Epidermal melanocyte (primary cell): ENCODE results near the gene ANO6.

Experiments
- DNase-seq: peaks from one replicate; pipeline ENCODE4 v3.0.0; 2011; ENCODE audit warnings: low spot score; ENCODE audit not compliant: insufficient read length

Gene ANO6

DNA sequence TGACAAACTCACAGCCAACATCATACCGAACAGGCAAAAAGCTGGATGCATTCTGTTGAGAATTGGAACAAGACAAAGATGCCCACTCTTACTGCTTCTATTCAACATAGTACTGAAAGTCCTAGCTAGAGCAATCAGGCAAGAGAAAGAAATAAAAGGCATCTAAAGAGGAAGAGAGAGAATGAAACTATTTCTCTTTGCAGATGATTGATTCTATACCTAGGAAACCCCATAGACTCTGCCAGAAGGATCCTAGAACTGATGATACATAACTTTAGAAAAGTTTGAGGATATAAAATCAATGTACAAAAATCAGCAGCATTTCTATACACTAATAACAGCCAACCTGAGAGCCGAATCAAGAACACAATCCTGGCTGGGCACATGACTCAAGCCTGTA lies 6.1 kb upstream of the ANO6 start:
- DNase-seq, result no peak

DNA sequence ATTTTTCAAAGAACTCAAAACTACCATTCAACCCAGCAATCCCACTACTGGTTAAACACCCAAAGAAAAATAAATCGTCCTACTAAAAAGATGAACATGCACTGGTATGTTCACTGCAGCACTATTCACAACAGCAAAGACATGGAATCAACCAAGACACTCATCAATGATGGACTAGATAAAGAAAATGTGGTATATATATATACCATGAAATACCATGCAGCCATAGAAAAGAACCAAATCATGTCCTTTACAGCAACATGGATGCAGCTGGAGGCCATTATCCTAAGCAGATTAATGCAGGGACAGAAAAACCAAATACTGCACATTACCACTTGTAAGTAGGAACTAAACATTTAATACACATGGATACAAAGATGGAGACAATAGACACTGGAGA lies 3.8 kb upstream of the ANO6 start:
- no peak for DNase-seq

DNA sequence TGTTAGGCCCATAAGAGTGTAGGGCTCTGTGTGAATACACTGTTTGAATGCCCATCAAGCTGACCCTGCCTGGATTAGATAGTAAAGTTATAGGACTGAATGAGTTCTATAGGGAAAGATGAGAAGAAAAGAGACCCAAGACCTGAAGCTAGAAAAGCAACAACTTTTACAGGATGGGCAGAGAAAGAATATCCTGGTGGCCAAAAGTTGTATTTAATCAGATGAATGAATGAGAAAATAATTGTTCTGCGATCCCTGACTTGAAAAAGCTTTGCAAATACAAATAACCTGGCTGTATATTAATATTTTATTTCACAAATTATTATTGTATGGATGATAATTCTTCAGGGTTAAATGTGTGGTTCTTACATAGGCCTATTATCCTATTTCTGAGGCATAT lies 2.8 kb upstream of the ANO6 start:
- DNase-seq, result no peak

DNA sequence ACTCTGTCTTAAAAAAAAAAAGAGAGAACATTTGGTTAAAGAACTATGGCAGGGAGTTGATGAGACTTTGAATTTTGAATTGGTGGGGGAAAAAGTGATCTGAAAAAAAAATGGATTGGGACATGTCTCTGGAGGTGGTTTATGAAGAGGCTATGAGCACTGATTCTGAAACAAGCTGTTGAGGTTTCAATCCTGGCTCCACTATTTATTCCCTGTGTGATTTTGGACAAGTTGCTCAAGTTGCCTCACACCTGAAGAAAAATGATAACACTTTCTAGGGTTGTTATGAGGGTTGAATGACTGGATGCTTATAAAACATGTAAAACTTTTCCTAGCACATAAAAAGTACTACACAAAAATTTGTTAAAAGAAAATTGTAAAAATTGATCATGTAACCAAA lies 1.8 kb upstream of the ANO6 start:
- no peak for DNase-seq

DNA sequence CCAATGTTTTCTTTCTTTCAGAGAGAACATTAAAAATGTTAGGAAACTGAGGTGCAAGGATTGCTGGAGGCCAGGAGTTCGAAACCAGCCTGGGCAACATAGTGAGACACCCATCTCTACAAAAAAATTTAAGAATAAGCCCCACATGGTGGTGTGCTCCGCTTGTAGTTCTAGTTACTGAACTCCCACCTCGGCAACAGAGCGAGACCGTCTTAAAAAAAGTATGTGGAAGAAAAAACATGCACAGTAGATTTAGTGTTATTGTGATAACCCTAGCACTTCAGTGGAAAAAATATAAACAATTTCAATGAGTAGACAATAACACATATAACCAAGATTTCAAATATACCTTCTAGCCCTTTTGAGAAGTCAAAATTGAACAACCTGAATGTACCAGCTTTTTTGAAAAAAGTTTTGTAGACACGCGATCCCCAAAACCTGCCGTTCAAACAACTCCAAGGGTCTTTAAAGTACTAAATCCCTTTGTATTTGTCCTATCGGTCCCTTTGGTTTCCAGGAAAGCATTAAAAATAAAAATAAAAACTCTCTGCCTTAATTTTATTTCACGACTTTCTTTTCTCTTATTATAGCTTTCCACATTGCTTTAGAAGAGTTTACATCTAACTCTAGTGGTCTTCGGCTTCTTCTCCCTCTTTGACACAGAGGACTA lies 1.0 kb upstream of the ANO6 start:
- DNase-seq, result no peak

DNA sequence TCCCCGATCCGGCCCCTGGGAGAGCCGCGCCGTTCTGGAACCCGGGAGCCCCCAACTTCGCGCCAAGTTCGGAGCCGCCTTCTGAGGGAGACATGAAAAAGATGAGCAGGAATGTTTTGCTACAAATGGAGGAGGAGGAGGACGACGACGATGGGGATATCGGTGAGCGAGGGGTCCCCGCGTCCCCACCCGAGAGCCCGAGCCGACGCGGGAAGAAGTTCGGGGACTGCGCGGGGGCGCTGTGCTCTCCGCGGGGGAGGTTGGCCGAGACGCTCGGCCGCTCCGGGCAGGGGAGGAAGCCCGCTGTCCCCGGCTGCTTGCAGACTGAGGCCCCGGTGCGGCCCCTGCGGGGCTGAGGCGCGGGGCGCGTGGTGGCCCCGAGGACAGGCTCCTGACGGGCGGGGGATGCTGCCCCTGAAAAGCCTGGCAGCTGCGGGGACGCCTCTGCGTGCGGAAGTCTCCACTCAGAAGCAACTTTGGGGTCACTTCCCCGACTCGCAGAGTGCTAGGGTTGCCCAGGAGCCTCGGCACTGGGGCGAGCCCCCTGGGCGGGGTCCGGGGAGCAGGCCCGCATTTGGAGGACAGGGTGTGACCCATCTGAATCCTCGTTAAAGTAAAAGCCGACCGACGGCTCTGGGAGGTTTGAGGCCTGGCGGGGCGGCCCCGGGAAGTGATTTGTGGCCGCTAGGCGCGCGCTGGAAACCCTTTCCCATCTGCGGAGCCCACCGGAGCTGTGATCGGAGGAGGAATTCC lies 511 bp downstream of the ANO6 start:
- no peak for DNase-seq

DNA sequence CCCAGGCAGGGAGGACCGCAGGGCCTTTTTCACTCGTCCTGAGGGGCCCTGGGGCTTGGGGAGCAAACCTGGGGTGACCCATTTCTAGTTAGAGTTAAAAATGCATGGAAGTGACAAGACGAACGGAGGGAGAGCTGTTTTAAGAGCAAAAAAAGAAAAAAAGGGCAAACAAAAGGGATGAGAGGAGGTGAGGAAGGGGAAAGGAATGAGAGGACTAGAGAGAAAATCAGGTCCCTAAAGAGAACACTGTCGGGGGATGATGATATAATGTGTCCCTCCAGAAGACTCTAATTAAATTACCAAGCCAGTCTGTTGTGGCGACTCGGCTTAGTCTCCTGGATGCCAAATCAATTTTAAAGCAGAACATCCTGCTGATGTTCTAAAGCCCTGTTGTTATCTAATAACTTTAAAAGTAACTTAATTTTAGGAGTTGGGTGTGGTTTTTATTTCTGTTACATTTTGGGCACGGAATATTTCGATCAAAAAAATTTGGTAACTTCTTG lies 1.1 kb downstream of the ANO6 start:
- no peak for DNase-seq

DNA sequence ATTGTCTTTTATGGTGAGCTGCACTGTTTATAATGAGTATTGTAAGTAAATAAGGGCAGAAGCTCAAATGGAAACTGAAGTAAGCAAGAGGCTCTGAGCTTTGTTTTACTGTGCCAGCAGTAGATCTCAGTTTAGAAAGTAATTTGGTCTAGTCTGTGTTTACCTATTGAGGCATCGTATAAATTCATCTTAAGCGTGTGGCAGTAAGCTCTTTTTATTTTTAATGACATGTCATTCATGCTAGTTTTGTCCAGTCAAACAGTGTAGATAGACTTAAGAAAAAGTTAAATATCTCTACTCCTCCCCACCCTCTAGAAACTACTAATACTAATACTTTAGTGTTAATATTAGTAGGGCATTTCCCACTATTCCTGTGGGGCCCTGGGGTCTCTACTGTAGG lies 2.0 kb downstream of the ANO6 start:
- no peak for DNase-seq

DNA sequence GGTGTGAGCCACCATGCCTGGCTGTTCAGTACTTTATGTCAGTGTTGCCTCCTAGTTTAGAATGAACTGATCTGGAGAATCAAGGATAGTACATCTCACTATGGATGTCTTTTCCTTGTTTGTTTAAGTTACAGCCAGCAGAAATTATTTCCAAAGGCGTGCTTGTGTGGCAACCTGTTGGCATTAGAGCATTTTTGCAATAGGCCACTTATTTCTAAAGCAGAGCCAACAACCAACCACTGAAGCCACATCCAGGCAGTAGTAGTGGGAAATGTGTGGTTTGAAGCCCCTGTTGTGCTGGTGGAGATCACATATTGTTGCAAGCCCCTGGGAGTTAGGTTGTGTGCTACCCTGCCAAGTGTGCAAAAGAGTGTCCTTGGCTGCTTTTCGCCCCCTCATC lies 3.7 kb downstream of the ANO6 start:
- no peak for DNase-seq

DNA sequence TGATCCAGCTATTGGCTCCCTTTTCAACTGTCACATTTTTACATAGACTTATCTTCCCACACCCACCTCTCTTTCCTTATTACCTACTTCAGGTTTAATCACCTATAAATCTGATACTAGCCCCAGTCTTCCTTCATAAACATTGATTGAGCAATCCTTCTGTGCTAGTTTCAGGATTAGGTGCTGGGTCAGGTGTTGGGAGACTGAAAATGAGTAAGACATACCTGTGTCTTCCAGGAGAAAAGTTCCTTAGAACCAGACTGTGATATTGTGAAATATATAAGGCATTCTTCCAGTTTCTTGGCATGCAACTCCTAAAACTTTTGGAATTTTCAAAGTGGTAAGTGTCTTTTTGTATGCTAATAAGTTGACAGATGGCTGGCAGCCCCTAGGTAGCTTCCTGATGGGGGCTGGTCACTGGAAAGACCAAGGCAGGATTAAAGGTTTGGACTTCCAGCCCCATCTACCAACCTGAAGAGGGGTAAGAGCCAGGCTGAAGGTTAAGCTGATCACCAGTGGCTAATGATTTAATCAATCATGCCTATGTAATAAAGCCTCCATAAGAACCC lies 4.6 kb downstream of the ANO6 start:
- no peak for DNase-seq

DNA sequence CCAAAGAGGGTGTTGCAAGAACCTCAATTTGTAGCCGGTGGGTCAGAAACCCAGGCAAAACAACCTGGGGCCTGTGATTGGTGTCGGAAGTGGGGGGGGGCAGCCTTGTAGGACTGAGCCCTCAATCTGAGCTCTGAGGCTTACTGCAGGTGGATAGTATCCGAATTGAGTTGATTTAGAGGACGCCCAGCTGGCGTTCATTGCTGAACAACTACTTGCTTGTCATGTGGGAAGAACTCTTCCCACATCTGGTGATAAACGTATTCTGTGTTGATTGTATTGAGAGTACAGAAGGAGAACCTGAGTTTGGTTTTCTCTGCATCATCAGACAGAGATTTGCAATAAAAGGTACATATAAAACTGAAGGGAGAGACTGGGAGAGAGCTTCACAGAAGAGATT lies 5.1 kb downstream of the ANO6 start:
- no peak for DNase-seq

DNA sequence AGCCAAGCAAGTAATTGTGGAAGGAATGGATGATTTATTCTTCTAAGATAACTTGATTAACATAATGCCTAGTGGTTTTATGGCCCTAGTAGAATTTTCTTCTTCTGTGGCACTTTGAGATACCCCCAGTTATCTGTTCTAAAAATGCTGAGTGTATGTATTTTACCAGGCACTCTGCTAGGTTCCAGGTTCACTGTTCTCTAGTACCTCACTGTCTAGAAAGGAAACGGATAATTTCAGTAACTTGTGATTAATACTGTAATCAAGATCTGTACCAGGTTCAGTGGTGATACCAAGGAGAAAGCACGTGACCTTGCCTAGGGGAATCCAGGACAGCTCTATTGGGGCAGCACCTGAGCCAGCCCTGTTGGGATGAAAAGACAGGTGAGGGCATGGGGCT lies 8.0 kb downstream of the ANO6 start:
- no peak for DNase-seq

DNA sequence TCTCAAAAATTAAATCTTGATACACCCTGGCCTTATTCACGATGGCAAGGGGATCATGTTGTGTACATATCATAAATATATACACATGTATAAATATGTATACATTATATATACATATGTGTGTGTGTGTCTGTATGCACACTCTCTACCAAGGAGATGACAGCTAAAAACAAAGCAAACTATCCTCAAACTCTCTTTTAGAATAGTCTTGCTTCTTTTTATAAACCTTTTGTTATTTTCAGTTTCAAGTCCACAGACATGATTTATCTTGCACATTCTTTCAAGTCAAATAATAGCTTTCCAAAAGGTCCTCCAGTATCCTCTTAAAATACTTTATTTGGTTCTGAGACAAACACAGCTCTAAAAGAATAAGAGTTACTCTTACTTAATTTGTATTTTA lies 8.4 kb downstream of the ANO6 start:
- no peak for DNase-seq

DNA sequence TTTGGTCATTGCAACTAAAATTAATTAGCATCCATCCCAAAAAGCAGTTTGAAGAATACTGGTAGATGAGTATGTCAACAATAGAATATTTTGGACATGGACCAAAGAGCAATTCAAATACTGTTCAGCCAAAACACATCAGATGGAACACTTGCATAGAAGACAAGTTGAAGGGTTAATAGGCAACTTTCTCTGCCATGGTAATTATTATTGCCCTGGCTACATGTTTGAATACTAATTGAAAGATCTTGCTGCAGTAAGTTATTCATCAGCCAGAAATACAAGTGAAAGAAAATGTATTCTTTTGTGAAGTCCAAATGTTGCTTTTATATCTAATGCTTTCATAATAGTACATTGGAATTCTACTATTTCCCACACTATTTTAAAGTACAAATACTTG lies 10.1 kb downstream of the ANO6 start:
- DNase-seq, result no peak

DNA sequence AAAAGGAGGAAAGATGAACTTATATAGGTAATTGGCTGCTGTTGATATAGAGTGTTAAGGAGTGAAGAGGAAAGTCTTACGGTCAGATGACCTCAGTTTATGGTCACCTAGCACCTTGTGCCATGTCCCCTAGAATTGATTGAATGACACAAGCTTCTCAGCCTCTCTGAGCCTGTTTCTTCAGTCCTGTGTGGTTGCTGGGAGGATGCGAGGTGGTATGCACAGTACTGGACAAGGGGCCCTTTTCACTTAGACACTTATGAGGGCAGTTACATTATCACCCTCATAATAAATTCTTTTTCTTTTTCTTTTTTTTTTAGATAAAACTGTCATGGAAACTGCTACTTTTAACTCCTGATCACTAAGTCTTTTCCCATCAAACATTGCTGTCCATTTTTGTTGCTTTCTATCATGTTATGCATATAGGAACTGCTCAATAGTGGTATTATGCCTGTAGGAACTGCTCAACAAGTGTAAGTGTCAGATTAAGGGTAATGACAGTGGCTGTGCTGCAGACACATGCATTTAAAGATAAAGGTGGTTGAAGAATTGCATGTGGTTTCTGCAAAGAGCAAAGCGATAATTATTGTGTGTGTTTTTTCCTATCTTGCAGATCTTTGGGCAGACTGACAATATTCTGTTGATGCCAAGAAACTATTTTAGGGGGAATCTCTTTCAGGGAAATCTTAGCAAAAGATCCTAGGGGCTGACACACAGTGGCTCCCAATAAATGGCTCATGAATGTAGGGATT lies 11.6 kb downstream of the ANO6 start:
- DNase-seq, result no peak

DNA sequence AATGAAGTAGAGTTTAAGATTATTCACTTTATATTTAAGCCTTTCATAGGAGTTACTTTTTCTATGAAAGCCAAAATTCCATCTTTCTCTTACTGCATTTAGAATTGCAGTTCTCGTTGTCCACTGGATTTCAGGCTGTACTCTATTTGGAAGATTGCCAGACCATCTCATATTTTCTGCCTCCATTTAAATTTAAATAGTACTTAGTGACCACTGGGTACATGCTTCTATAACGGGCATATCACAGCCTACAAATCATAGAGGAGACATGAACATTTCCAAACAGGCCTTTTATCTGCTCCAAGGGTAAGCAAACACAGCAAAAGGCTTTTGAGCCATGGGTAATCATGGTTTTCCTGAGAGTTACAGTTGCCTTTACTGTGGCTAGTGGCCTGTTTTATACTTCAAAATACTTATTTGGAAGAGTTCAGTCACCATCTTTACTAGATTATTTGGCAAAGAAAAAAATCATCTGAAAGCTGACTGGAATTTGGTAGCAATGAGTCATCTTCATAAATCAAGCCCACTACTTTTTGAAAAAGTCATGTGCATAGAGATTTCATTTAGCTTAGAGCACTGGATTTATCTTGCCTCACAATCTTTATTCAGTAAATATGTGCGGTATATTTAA lies 15.7 kb downstream of the ANO6 start:
- DNase-seq, result no peak

DNA sequence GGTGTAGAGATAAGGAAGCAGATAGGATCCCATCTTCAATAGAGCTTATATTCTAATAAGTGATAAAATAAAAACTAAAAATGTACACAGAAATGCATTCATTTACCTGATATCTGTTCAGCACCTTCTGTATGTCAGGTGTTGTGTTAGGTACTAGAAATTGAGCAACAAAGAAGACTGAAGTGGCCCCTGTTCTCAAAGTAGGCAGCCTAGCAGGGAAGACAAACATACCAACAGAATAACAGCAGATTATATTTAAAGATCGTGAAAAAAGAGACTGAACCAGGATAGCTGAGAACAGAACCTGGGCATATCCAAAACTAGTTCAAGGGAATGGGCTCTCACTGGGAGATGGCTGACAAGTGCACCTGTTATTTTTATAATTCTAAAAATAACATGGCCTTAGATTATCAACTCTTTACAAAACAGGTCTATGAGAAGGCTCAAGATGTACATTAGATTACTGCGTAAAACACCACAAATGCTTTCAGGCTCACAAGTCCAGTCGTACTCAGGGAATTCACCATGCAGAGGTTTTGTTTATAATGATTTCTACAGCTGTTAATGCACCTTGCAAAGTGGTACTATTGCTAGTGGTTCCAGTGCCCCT lies 16.4 kb downstream of the ANO6 start:
- no peak for DNase-seq

DNA sequence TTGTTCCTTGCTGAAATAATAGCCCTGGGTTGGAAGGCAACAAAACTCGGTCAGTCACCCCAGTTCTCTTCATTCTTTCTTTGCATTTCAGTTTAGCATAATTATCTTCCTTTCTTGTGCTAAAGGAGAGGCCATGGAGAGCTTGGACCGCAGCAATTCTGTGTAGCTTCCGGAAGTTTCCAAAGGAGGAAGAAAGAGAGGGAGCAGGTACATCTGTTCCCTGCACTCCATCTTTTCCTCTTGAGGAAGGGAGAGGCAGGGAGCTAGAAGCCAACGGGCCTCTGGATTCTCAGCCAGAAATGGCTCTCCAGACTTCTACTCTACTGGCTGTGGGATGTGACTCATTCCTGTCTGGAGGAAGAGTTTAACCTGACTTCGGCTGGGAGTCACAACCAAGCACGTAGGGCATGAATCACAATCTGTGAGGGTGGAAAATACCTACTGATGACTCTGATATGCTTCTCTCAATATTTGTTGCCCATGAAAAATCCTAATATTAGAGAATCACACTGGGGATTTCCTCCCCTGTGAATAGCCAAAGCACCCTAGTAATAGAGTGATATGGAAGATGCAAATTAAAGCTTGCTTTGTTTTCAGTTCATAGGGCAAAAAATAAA lies 17.0 kb downstream of the ANO6 start:
- DNase-seq, result no peak

DNA sequence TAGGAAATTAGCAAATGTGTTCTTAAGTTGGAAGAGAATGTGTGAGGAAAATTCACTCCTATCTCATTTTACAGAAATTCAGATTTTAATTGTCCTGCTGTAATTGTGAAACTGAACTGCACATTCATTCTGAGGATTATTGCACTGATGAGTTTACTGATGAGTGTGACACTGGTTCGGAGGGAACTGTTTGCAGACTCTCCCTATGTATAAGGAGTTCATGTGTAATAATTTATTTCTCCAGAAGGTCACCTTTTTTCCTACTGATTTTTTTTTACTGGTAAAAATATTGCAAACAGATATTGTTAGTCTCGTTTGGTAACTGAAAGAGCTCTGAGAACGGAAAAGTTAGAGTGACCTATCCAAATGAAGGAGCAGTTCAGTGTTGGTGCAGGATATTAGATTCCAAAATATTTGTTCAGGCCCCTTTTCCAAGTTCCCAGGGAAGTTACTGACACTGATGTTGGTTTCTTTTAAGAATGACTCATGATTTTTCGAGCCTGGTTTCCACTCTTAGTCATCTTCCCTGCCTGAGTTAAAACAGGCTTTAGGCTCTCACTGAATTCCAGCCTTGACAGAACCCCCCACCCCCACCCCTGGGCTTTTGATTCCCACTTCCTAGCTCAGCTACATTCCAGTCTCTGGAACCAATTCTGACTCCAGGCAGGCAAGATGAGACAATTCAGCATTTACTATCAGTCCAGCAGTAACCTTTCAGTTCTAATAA lies 18.4 kb downstream of the ANO6 start:
- peak; percentile 88 for DNase-seq
